HepG2 (cell line): ENCODE results near the gene RRM2. TPM values are rescaled to one million over a fixed set of nuclear protein-coding genes. Genes with fewer than 3 reads are reported as not detected.

ENCODE experiments used
- ARNT2 ChIP-seq: sonication (generic); formaldehyde crosslinking; IDR thresholded peaks from 2 replicates; pipeline ENCODE4 v1.8.0; 2022; ENCODE audit warnings: mild to moderate bottlenecking, low read depth, missing genetic modification reagents, moderate library complexity
- GMEB1 ChIP-seq: sonication (generic); formaldehyde crosslinking; IDR thresholded peaks from 2 replicates; pipeline ENCODE4 v1.5.1; 2020; ENCODE audit warnings: missing genetic modification reagents, mild to moderate bottlenecking, borderline replicate concordance
- JUNB ChIP-seq: sonication (generic); formaldehyde crosslinking; IDR thresholded peaks from 2 replicates; pipeline ENCODE4 v1.8.0; 2022; ENCODE audit warnings: missing genetic modification reagents, mild to moderate bottlenecking, borderline replicate concordance
- KAT7 ChIP-seq: IDR thresholded peaks from 2 replicates; pipeline ENCODE4 v1.6.1; 2018; ENCODE audit warnings: borderline replicate concordance, missing compliant biosample characterization
- PCBP1 ChIP-seq: fragments of 200-400 bp; formaldehyde crosslinking; IDR thresholded peaks from 2 replicates; pipeline ENCODE4 v1.6.1; 2017; ENCODE audit warnings: mild to moderate bottlenecking, low read depth, low read length, borderline replicate concordance
- SP2 ChIP-seq: sonication (generic); formaldehyde crosslinking; IDR thresholded peaks from 2 replicates; pipeline ENCODE4 v1.5.1; 2020; ENCODE audit warnings: mild to moderate bottlenecking, missing genetic modification reagents
- TEF ChIP-seq: sonication (generic); formaldehyde crosslinking; IDR thresholded peaks from 2 replicates; pipeline ENCODE4 v1.5.0; 2020; ENCODE audit warnings: missing genetic modification reagents
- TP53 ChIP-seq: sonication (generic); formaldehyde crosslinking; conservative IDR thresholded peaks from 2 replicates; pipeline ENCODE4 v1.4.0; 2020; ENCODE audit warnings: missing genetic modification reagents
- ZBTB7B ChIP-seq: sonication (generic); formaldehyde crosslinking; IDR thresholded peaks from 2 replicates; pipeline ENCODE4 v1.4.0; 2020; ENCODE audit warnings: missing genetic modification reagents
- ZNF280B ChIP-seq: sonication (generic); formaldehyde crosslinking; IDR thresholded peaks from 2 replicates; pipeline ENCODE4 v1.5.0; 2020; ENCODE audit warnings: missing genetic modification reagents, mild to moderate bottlenecking, borderline replicate concordance
- ZNF318 ChIP-seq: sonication (generic); formaldehyde crosslinking; IDR thresholded peaks from 2 replicates; pipeline ENCODE4 v1.4.0; 2020; ENCODE audit warnings: mild to moderate bottlenecking, missing genetic modification reagents
- ZNF547 ChIP-seq: sonication (generic); formaldehyde crosslinking; IDR thresholded peaks from 2 replicates; pipeline ENCODE4 v1.5.1; 2020; ENCODE audit warnings: mild to moderate bottlenecking, missing genetic modification reagents
- ZNF556 ChIP-seq: sonication (generic); formaldehyde crosslinking; IDR thresholded peaks from 2 replicates; pipeline ENCODE4 v1.4.0; 2020; ENCODE audit warnings: mild to moderate bottlenecking, missing genetic modification reagents, borderline replicate concordance
- ZNF567 ChIP-seq: sonication (generic); formaldehyde crosslinking; IDR thresholded peaks from 2 replicates; pipeline ENCODE4 v1.8.1; 2023; ENCODE audit warnings: mild to moderate bottlenecking, missing genetic modification reagents, borderline replicate concordance
- polyA plus RNA-seq, 8 experiments: library from polyadenylated mRNA; depleted of rRNA in 3 of 8; stranded (reverse) in 7 of 8; unstranded in 1 of 8; fragments of >200 nt; fragmentation: Illumina TruSeq in 4 of 8; extraction: Trizol in 4 of 8; gene quantifications; 2 replicates each; pipeline versions ENCODE4 v1.2.1 to v1.2.3, GENCODE V29; 2011 to 2016; ENCODE audit warnings: low read depth in 4 of 8, missing spikeins in 1 of 8, mixed read lengths in 1 of 8; ENCODE audit not compliant: insufficient read depth in 1 of 8
- total RNA-seq, 5 experiments: library from RNA; depleted of rRNA; stranded (reverse); fragments of >200 nt; fragmentation: Illumina TruSeq; extraction: Trizol; gene quantifications; 2 replicates each; pipeline ENCODE4 v1.2.3, GENCODE V29; 2016; ENCODE audit warnings: low read depth in 1 of 5

The RRM2 gene
- total and polyA plus RNA-seq, 2 of the 13 experiments (the other 11 are each of a cell fraction or from before 2014, with no cell fraction given), result 31.3 to 150 TPM

GRCh38 chr2:10120158-10120876 lies 2.2 kb upstream of the RRM2 start (continued):
- TF ChIP-seq SP2 (CRISPR knock-in tag), result peak; percentile 75
- 0 out of 2 replicates have a peak, but pooled peaks have one; percentile 23 for TF ChIP-seq TEF (CRISPR knock-in tag)
- peak; percentile 73 for TF ChIP-seq GMEB1 (CRISPR knock-in tag)
- peak; percentile 95 for TF ChIP-seq ZNF547 (CRISPR knock-in tag)
- TF ChIP-seq KAT7 (CRISPR knock-in tag), result peak; percentile 64; the same call in 1 of the 2 replicates
- no peak; the same call in 1 of the 2 replicates for TF ChIP-seq ZNF567 (CRISPR knock-in tag)
- peak; percentile 94 for TF ChIP-seq ZNF556 (CRISPR knock-in tag)
- TF ChIP-seq ZNF280B (CRISPR knock-in tag), result peak; percentile 78; the same call in 1 of the 2 replicates
- peak; percentile 87 for TF ChIP-seq TP53 (CRISPR knock-in tag)
- 0 out of 2 replicates have a peak, but pooled peaks have one; percentile 65 for TF ChIP-seq PCBP1
- TF ChIP-seq ZNF318 (CRISPR knock-in tag), result no peak
- TF ChIP-seq JUNB, result no peak
- peak; percentile 75 for TF ChIP-seq ZBTB7B (CRISPR knock-in tag)
- peak; percentile 23; the same call in 1 of the 2 replicates for TF ChIP-seq ARNT2
